ENCODE results near the gene PIGB. TPM values are rescaled to one million over a fixed set of nuclear protein-coding genes. Genes with fewer than 3 reads are reported as not detected.
"Not testable (repeated sequence)": the region's sequence is repeated elsewhere in the genome, so short reads cannot be mapped to it uniquely, and the experiment has no call there.

PIGB gene
- total RNA-seq, 2 donors from 2014 or later: 23.2 to 24.5 TPM

- not testable (repeated sequence) for ATAC-seq; H3K9me3 ChIP-seq (ENCODE audit: control insufficient read depth, low read length, poor library complexity, severe bottlenecking); H3K36me3 Mint-ChIP-seq (ENCODE audit: low read depth); DNase-seq; H3K27me3 Mint-ChIP-seq
- Mint-ChIP-seq H3K4me1 (peaks cover 62% of the 10 kb centered on the region), H3K27ac (peak overlapping the region; percentile 97), H3K4me3 (peak overlapping the region; percentile 2)
Measured at GRCh38 chr15:55286442-55287189, 32.4 kb upstream of the PIGB start.

- no peak for ATAC-seq
- peaks cover 4% of the 10 kb centered on the region for H3K36me3 Mint-ChIP-seq (ENCODE audit: low read depth)
Measured at GRCh38 chr15:55288006-55288717, 30.9 kb upstream of the PIGB start.

DNA sequence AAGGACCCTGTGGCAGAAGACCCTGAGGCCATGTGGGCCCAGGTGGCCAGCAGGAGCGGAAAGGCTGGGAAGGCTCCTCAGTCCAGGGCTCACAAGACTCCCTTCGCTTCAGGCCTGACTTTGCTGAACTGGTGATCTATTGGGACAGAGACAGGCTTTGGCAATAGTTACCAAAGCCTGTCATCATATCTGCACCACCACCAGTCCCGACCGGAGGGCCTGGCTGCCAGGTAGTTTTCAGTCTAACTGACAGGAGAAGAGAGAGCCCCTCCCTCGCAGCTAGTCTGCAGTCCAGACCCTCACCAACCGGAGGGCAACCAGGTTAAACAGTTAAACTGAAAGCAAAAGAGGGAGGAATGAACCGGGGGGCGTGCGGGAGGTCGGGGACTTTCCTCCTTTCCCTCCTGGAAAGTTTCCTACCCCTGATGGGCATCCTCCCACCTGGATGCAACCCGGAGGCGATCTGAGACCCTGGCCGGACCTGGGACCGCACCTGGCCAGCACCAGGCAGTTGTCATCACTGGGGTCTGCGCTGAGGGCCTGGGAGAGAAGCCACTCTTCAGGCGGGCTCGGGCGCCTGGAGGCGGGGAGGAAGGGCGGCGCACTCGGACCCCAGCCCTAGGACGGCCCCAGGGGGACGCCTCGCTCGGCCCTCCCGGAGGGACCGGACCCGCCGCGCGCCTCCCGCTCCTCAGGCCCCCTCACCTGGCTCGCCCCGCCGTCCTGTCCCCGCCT, 29.8 kb upstream of the PIGB start:
- no peak for DNase-seq
- H3K27me3 Mint-ChIP-seq: no peaks in the 10 kb centered on the region
- peak overlapping the region; percentile 96 for H3K4me3 Mint-ChIP-seq
- H3K9me3 ChIP-seq (ENCODE audit: control insufficient read depth, low read length, poor library complexity, severe bottlenecking): no peaks in the 10 kb centered on the region
- no peak for ATAC-seq
- peak overlapping the region; percentile 96 for H3K27ac Mint-ChIP-seq
- peaks cover 41% of the 10 kb centered on the region for H3K4me1 Mint-ChIP-seq
- peaks cover 4% of the 10 kb centered on the region for H3K36me3 Mint-ChIP-seq (ENCODE audit: low read depth)

More at GRCh38 chr15:55288006-55288717, 30.9 kb upstream of the PIGB start:
- H3K27me3 Mint-ChIP-seq: no peaks in the 10 kb centered on the region
- H3K4me1 Mint-ChIP-seq: peaks cover 48% of the 10 kb centered on the region
- no peaks in the 10 kb centered on the region for H3K9me3 ChIP-seq (ENCODE audit: control insufficient read depth, low read length, poor library complexity, severe bottlenecking)
- peak overlapping the region; percentile 96 for H3K27ac Mint-ChIP-seq
- DNase-seq: no peak
- peak overlapping the region; percentile 96 for H3K4me3 Mint-ChIP-seq

DNA sequence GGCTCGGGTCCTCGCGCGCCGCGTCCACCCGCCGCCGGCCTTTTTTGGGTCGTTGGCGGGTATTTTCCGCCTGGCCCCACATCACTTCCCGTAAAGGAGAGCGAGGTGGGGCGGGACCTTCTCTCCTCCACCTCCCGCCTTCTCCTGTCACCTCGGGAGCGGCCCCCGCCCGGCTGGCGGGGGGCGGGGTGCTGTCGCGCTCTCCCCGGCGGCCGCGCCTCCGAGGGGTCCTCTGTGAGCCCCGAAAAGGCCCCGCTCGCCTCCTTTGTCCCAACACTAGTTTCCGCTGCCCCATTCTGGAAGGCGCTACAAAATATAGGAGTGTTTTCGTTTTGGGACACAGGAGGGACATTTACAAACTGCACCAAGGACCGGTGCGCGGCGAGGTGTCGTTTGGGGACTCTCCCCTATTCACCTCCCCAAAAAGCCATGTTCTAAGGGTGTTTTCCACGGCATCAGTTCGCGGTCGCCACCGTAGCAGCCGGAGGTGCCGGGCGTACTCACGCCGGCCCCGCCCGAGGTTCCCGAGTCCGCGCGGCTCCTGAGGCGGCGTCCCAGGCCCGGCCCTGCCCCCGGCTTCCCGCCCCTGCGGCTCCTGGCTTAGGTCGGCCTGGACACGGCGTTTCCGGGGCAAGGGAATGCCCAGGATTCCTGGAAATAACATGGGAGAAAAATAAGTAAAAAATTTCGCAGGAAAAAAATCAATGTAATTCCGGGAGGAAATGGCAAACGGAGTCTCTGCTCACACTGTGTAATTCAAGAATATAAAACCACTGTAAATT, 29.1 kb upstream of the PIGB start, which contains the start of gene RAB27A:
RAB27A (minus strand) TSS at position 68 of the 782 bp plus-strand sequence. CDS start 54,879 bp downstream, outside the sequence.
- Mint-ChIP-seq H3K4me1 (peaks cover 37% of the 10 kb centered on the region), H3K36me3 (ENCODE audit: low read depth) (peaks cover 5% of the 10 kb centered on the region), H3K27ac (peak within 1 kb of the TSS; percentile 96), H3K27me3 (no peaks in the 10 kb centered on the region), H3K4me3 (peak within 1 kb of the TSS; percentile 96)
- DNase-seq (peak; percentile 63 to 68 (median 66)), ATAC-seq (peak; percentile 87)
- no peaks in the 10 kb centered on the region for H3K9me3 ChIP-seq (ENCODE audit: control insufficient read depth, low read length, poor library complexity, severe bottlenecking)

- DNase-seq (peak; percentile 70 to 81 (median 71)), ATAC-seq (peak; percentile 78)
- Mint-ChIP-seq H3K27ac (peak overlapping the region; percentile 96), H3K4me1 (peaks cover 30% of the 10 kb centered on the region), H3K4me3 (peak overlapping the region; percentile 96), H3K27me3 (no peaks in the 10 kb centered on the region), H3K36me3 (ENCODE audit: low read depth) (peaks cover 6% of the 10 kb centered on the region)
- no peaks in the 10 kb centered on the region for H3K9me3 ChIP-seq (ENCODE audit: control insufficient read depth, low read length, poor library complexity, severe bottlenecking)
Measured at GRCh38 chr15:55290528-55291057, 28.4 kb upstream of the PIGB start.

DNA sequence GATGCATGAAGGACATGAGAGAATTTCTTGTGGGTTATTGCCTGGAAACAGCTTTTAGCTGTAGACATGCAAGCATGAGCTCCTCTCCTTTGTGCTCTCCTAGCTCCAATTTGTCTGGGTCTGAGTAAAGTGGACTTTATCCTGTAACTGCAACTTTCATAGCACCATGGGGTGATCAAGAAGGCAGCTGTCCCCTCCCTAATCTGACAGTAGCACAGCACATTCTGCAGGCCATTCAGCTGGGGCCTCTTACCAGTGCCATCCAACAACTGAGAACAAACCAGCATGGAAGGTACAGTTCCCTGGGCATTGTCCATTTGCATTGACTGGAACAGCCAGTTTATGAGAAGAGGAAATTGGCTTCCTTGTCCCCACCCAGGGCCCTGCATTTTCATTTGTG, 21.7 kb upstream of the PIGB start:
- H3K4me3 Mint-ChIP-seq: no peak overlapping the region
- peaks cover 2% of the 10 kb centered on the region for H3K36me3 Mint-ChIP-seq (ENCODE audit: low read depth)
- H3K27me3 Mint-ChIP-seq: no peaks in the 10 kb centered on the region
- H3K27ac Mint-ChIP-seq: no peak overlapping the region
- no peak for ATAC-seq
- DNase-seq: no peak
- no peaks in the 10 kb centered on the region for H3K9me3 ChIP-seq (ENCODE audit: control insufficient read depth, low read length, poor library complexity, severe bottlenecking)
- no peaks in the 10 kb centered on the region for H3K4me1 Mint-ChIP-seq

DNA sequence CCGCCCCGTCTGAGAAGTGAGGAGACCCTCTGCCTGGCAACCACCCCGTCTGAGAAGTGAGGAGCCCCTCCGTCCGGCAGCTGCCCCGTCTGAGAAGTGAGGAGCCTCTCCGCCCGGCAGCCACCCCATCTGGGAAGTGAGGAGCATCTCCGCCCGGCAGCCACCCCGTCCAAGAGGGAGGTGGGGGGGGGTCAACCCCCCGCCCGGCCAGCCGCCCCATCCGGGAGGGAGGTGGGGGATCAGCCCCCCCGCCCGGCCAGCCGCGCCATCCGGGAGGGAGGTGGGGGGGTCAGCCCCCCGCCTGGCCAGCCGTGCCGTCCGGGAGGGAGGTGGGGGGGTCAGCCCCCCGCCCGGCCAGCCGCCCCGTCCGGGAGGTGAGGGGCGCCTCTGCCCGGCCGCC, 16.2 kb upstream of the PIGB start:
- H3K9me3 ChIP-seq (ENCODE audit: control insufficient read depth, low read length, poor library complexity, severe bottlenecking); H3K36me3 Mint-ChIP-seq (ENCODE audit: low read depth); H3K27me3 Mint-ChIP-seq; ATAC-seq; H3K4me3 Mint-ChIP-seq; H3K4me1 Mint-ChIP-seq; DNase-seq; H3K27ac Mint-ChIP-seq: not testable (repeated sequence)

GRCh38 chr15:55319537-55320237, 665 bp downstream of the PIGB start:
- H3K9me3 ChIP-seq (ENCODE audit: control insufficient read depth, low read length, poor library complexity, severe bottlenecking): no peaks in the 10 kb centered on the region
- DNase-seq: no peak
- peak overlapping the region; percentile 99 for H3K27ac Mint-ChIP-seq
- ATAC-seq: no peak
- peak overlapping the region; percentile 97 for H3K4me3 Mint-ChIP-seq
- H3K27me3 Mint-ChIP-seq: no peaks in the 10 kb centered on the region
- H3K36me3 Mint-ChIP-seq (ENCODE audit: low read depth): peaks cover 10% of the 10 kb centered on the region
- H3K4me1 Mint-ChIP-seq: peaks cover 44% of the 10 kb centered on the region

GRCh38 chr15:55320238-55320550, 1.2 kb downstream of the PIGB start:
- H3K4me1 Mint-ChIP-seq: peaks cover 39% of the 10 kb centered on the region
- peaks cover 10% of the 10 kb centered on the region for H3K36me3 Mint-ChIP-seq (ENCODE audit: low read depth)
- no peak for DNase-seq

GRCh38 chr15:55320963-55321362, 1.9 kb downstream of the PIGB start:
- H3K4me1 Mint-ChIP-seq: peaks cover 35% of the 10 kb centered on the region
- H3K27me3 Mint-ChIP-seq: no peaks in the 10 kb centered on the region
- peaks cover 10% of the 10 kb centered on the region for H3K36me3 Mint-ChIP-seq (ENCODE audit: low read depth)
- no peak for ATAC-seq
- DNase-seq: no peak
- H3K4me3 Mint-ChIP-seq: no peak overlapping the region
- H3K9me3 ChIP-seq (ENCODE audit: control insufficient read depth, low read length, poor library complexity, severe bottlenecking): no peaks in the 10 kb centered on the region
- H3K27ac Mint-ChIP-seq: no peak overlapping the region

More at GRCh38 chr15:55320238-55320550, 1.2 kb downstream of the PIGB start:
- no peaks in the 10 kb centered on the region for H3K27me3 Mint-ChIP-seq
- ATAC-seq: no peak
- peak overlapping the region; percentile 64 for H3K4me3 Mint-ChIP-seq
- peak overlapping the region; percentile 99 for H3K27ac Mint-ChIP-seq
- no peaks in the 10 kb centered on the region for H3K9me3 ChIP-seq (ENCODE audit: control insufficient read depth, low read length, poor library complexity, severe bottlenecking)

DNA sequence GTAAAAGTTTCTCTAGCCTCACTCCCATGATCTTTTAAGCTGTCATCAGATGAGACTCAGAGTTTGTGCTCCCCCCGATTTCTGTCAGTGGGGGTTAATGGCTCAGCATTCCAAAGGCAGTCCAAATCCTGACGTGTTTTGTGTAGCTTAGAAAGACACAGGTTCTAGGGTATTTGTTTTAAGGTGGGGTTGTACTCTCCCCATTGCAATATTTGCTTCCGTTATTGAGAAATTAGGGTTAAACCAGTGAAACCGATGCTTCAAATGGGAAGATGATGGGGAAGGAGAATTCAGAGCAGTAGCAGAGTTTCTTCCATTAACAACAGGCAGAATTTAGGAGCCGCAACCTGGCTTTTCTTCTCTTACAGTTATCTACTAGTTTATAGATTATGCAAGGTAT, 3.4 kb downstream of the PIGB start:
- no peak overlapping the region for H3K27ac Mint-ChIP-seq
- no peak for DNase-seq
- no peaks in the 10 kb centered on the region for H3K27me3 Mint-ChIP-seq
- ATAC-seq: no peak
- no peak overlapping the region for H3K4me3 Mint-ChIP-seq
- no peaks in the 10 kb centered on the region for H3K9me3 ChIP-seq (ENCODE audit: control insufficient read depth, low read length, poor library complexity, severe bottlenecking)
- H3K4me1 Mint-ChIP-seq: peaks cover 25% of the 10 kb centered on the region
- peaks cover 4% of the 10 kb centered on the region for H3K36me3 Mint-ChIP-seq (ENCODE audit: low read depth)

GRCh38 chr15:55327387-55327786, 8.4 kb downstream of the PIGB start:
- H3K27me3 Mint-ChIP-seq: no peaks in the 10 kb centered on the region
- H3K36me3 Mint-ChIP-seq (ENCODE audit: low read depth): no peaks in the 10 kb centered on the region
- H3K4me3 Mint-ChIP-seq: no peak overlapping the region

More at GRCh38 chr15:55327387-55327786, 8.4 kb downstream of the PIGB start:
- Mint-ChIP-seq H3K4me1 (peaks cover 10% of the 10 kb centered on the region), H3K27ac (no peak overlapping the region)
- ATAC-seq (no peak), DNase-seq (no peak)
- no peaks in the 10 kb centered on the region for H3K9me3 ChIP-seq (ENCODE audit: control insufficient read depth, low read length, poor library complexity, severe bottlenecking)
